HUES6 (cell line): ENCODE measurements around the gene HOXB3.
A peak's percentile ranks its signal among the peaks of the same experiment; 100 is the strongest.

Experiments used
- H3K27ac ChIP-seq: 2 replicates; pipeline ENCODE4 v1.7.0; 2013; ENCODE audit warnings: low read depth, mild to moderate bottlenecking, low read length, inconsistent platforms
- H3K27me3 ChIP-seq: 2 replicates; pipeline ENCODE4 v1.6.1; 2013; ENCODE audit warnings: low read length; ENCODE audit not compliant: control insufficient read depth, insufficient read depth
- H3K36me3 ChIP-seq: 2 replicates; pipeline ENCODE4 v1.6.1; 2013; ENCODE audit warnings: low read length; ENCODE audit not compliant: control insufficient read depth, insufficient read depth
- H3K4me1 ChIP-seq: 2 replicates; pipeline ENCODE4 v1.6.1; 2013; ENCODE audit warnings: low read length; ENCODE audit not compliant: control insufficient read depth, insufficient read depth
- H3K4me3 ChIP-seq: 2 replicates; pipeline ENCODE4 v1.5.1; 2013; ENCODE audit warnings: low read depth, low read length
- H3K9ac ChIP-seq: one replicate; pipeline ENCODE4 v1.6.1; 2013; ENCODE audit warnings: mild to moderate bottlenecking, low read length
- H3K9me3 ChIP-seq: 2 replicates; pipeline ENCODE4 v1.6.1; 2013; ENCODE audit warnings: low read depth, low read length; ENCODE audit not compliant: control insufficient read depth, insufficient read depth

HOXB3 gene

GRCh38 chr17:48551214-48551555, 38.9 kb downstream of the HOXB3 start:
- H3K4me3 ChIP-seq, result peak overlapping the region; percentile 50; the same call in 1 of the 2 replicates
- H3K9ac ChIP-seq, result no peak overlapping the region
- H3K9me3 ChIP-seq, result no peaks in the 10 kb centered on the region
- H3K36me3 ChIP-seq, result no peaks in the 10 kb centered on the region
- no peak overlapping the region for H3K27ac ChIP-seq
- H3K27me3 ChIP-seq, result peaks cover 98% of the 10 kb centered on the region
- peaks cover 63% of the 10 kb centered on the region for H3K4me1 ChIP-seq

GRCh38 chr17:48550502-48551213, 39.4 kb downstream of the HOXB3 start:
- H3K9ac ChIP-seq, result peak overlapping the region; percentile 43
- H3K4me1 ChIP-seq, result peaks cover 69% of the 10 kb centered on the region
- peaks cover 98% of the 10 kb centered on the region for H3K27me3 ChIP-seq
- H3K27ac ChIP-seq, result no peak overlapping the region
- no peaks in the 10 kb centered on the region for H3K9me3 ChIP-seq
- peak overlapping the region; percentile 55 for H3K4me3 ChIP-seq
- H3K36me3 ChIP-seq, result no peaks in the 10 kb centered on the region

- Histone ChIP-seq H3K27me3 (peaks cover 99% of the 10 kb centered on the region), H3K4me1 (peaks cover 75% of the 10 kb centered on the region), H3K27ac (no peak overlapping the region), H3K9me3 (no peaks in the 10 kb centered on the region), H3K4me3 (peak overlapping the region; percentile 55), H3K36me3 (no peaks in the 10 kb centered on the region), H3K9ac (no peak overlapping the region)
These were observed 40.0 kb downstream of the HOXB3 start for GRCh38 chr17:48549914-48550501.

- H3K27me3 ChIP-seq, result peaks cover 97% of the 10 kb centered on the region
- H3K4me3 ChIP-seq, result 0 out of 2 replicates have a peak overlapping the region, but pooled peaks have one; percentile 28
- H3K27ac ChIP-seq, result no peak overlapping the region
- H3K4me1 ChIP-seq, result peaks cover 73% of the 10 kb centered on the region
- H3K9me3 ChIP-seq, result no peaks in the 10 kb centered on the region
- H3K36me3 ChIP-seq, result no peaks in the 10 kb centered on the region
- H3K9ac ChIP-seq, result no peak overlapping the region
These were observed 40.8 kb downstream of the HOXB3 start for GRCh38 chr17:48549281-48549630.

- Histone ChIP-seq H3K9ac (peak overlapping the region; percentile 58), H3K36me3 (no peaks in the 10 kb centered on the region), H3K4me1 (peaks cover 72% of the 10 kb centered on the region), H3K4me3 (peak overlapping the region; percentile 28), H3K9me3 (no peaks in the 10 kb centered on the region), H3K27me3 (peaks cover 97% of the 10 kb centered on the region), H3K27ac (peak overlapping the region; percentile 5; the same call in 1 of the 2 replicates)
These were observed 41.3 kb downstream of the HOXB3 start for GRCh38 chr17:48548523-48549280.

GRCh38 chr17:48547808-48548522, 42.1 kb downstream of the HOXB3 start:
- H3K4me3 ChIP-seq, result peak overlapping the region; percentile 80

GRCh38 chr17:48546924-48547807, 42.9 kb downstream of the HOXB3 start:
- Histone ChIP-seq H3K4me1 (peaks cover 67% of the 10 kb centered on the region), H3K9me3 (no peaks in the 10 kb centered on the region), H3K27ac (no peak overlapping the region; the same call in 1 of the 2 replicates), H3K27me3 (peaks cover 97% of the 10 kb centered on the region), H3K9ac (peak overlapping the region; percentile 72), H3K4me3 (peak overlapping the region; percentile 80; the same call in 1 of the 2 replicates), H3K36me3 (no peaks in the 10 kb centered on the region)

More at GRCh38 chr17:48547808-48548522, 42.1 kb downstream of the HOXB3 start:
- Histone ChIP-seq H3K9me3 (no peaks in the 10 kb centered on the region), H3K36me3 (no peaks in the 10 kb centered on the region), H3K27me3 (peaks cover 97% of the 10 kb centered on the region), H3K9ac (peak overlapping the region; percentile 58), H3K4me1 (peaks cover 69% of the 10 kb centered on the region), H3K27ac (no peak overlapping the region)

- Histone ChIP-seq H3K27me3 (peaks cover 97% of the 10 kb centered on the region), H3K4me3 (peak overlapping the region; percentile 80; the same call in 1 of the 2 replicates), H3K9ac (peak overlapping the region; percentile 72), H3K4me1 (peaks cover 68% of the 10 kb centered on the region), H3K9me3 (no peaks in the 10 kb centered on the region), H3K27ac (no peak overlapping the region; the same call in 1 of the 2 replicates), H3K36me3 (no peaks in the 10 kb centered on the region)
These were observed 43.7 kb downstream of the HOXB3 start for GRCh38 chr17:48546137-48546923.

GRCh38 chr17:48545539-48545938, 44.5 kb downstream of the HOXB3 start:
- no peaks in the 10 kb centered on the region for H3K36me3 ChIP-seq
- H3K9me3 ChIP-seq, result no peaks in the 10 kb centered on the region
- peaks cover 97% of the 10 kb centered on the region for H3K27me3 ChIP-seq
- H3K27ac ChIP-seq, result no peak overlapping the region; the same call in 1 of the 2 replicates
- H3K4me3 ChIP-seq, result peak overlapping the region; percentile 80; the same call in 1 of the 2 replicates
- peak overlapping the region; percentile 72 for H3K9ac ChIP-seq
- H3K4me1 ChIP-seq, result peaks cover 71% of the 10 kb centered on the region
